Peyer's patch (tissue), 4 donors: ENCODE results near the gene TFIP11. TPM values are rescaled to one million over a fixed set of nuclear protein-coding genes. Genes with fewer than 3 reads are reported as not detected.
"Not testable (repeated sequence)": the region's sequence is repeated elsewhere in the genome, so short reads cannot be mapped to it uniquely, and the experiment has no call there.

ENCODE experiments used
- DNase-seq, 3 donors: peaks; one replicate each; pipeline ENCODE4 v3.0.0-alpha.2; 2017 to 2019
- H3K27ac ChIP-seq, 4 donors: fragments of 200-600 bp; sonication (generic); one replicate each; pipeline ENCODE4 v1.5.1; 2016 to 2019
- H3K27me3 ChIP-seq, 2 donors: fragments of 200-600 bp; sonication (generic); one replicate each; pipeline ENCODE4 v1.5.1; 2019
- H3K36me3 ChIP-seq, 3 donors: fragments of 200-600 bp; sonication (generic); one replicate each; pipeline ENCODE4 v1.5.1; 2016 to 2019
- H3K4me1 ChIP-seq, 4 donors: fragments of 200-600 bp; sonication (generic); one replicate each; pipeline ENCODE4 v1.5.1; 2016 to 2019
- H3K4me3 ChIP-seq, 4 donors: fragments of 200-600 bp; sonication (generic); 1 replicate in 3 of 4; 2 replicates in 1 of 4; pipeline ENCODE4 v1.5.1; 2016 to 2019; ENCODE audit warnings: mild to moderate bottlenecking in 1 of 4
- H3K9me3 ChIP-seq, 4 donors: fragments of 200-600 bp; sonication (generic); one replicate each; pipeline ENCODE4 v1.5.1; 2016 to 2019; ENCODE audit warnings: mild to moderate bottlenecking in 1 of 4
- CTCF ChIP-seq, 6 experiments: fragments of 450-650 bp in 4 of 6; fragments of 200-600 bp in 2 of 6; sonication (generic) in 1 of 6; IDR thresholded peaks; one replicate each; pipeline ENCODE4 v1.5.1; 2017 to 2019; ENCODE audit warnings: antibody characterized with exemption in 6 of 6, mild to moderate bottlenecking in 3 of 6, moderate library complexity in 1 of 6
- POLR2A ChIP-seq, 2 donors: fragments of 450-650 bp; IDR thresholded peaks; one replicate each; pipeline ENCODE4 v1.5.1; 2017; ENCODE audit warnings: antibody characterized with exemption in 2 of 2, mild to moderate bottlenecking in 2 of 2, moderate library complexity in 2 of 2
- total RNA-seq, 4 donors: library from RNA; depleted of rRNA; stranded (reverse); fragments of >200 nt; gene quantifications; one replicate each; pipeline ENCODE4 v1.1.0, GENCODE V29; 2016

Gene TFIP11
- total RNA-seq, 4 donors from 2014 or later, result 24.0 to 46.2 (median 30.8) TPM

- peak overlapping the region in 3 of 4 donors; percentile 12 to 60 (median 49) for H3K27ac ChIP-seq
- H3K36me3 ChIP-seq, result peaks cover 0 to 42% (median 0%) of the 10 kb centered on the region in 3 donors
- H3K9me3 ChIP-seq, result no peaks in the 10 kb centered on the region
- peak in 1 of 3 donors; percentile 28 for DNase-seq
- no peaks in the 10 kb centered on the region for H3K27me3 ChIP-seq
- peaks cover 0 to 4% (median 0%) of the 10 kb centered on the region in 4 donors for H3K4me1 ChIP-seq
- no peak overlapping the region for H3K4me3 ChIP-seq
- TF ChIP-seq POLR2A (IDR thresholded peaks at IDR 0.05) (no peak), CTCF (IDR thresholded peaks at IDR 0.05) (no peak)
Measured at GRCh38 chr22:26534874-26535602, 22.8 kb upstream of the TFIP11 start.

GRCh38 chr22:26534171-26534855 lies 22.0 kb upstream of the TFIP11 start:
- Histone ChIP-seq H3K4me1 (peaks cover 0 to 4% (median 0%) of the 10 kb centered on the region in 4 donors), H3K36me3 (peaks cover 0 to 40% (median 0%) of the 10 kb centered on the region in 3 donors), H3K27me3 (no peaks in the 10 kb centered on the region), H3K27ac (peak overlapping the region in 1 of 4 donors; percentile 60), H3K4me3 (no peak overlapping the region), H3K9me3 (no peaks in the 10 kb centered on the region)
- DNase-seq, result no peak
- TF ChIP-seq CTCF (IDR thresholded peaks at IDR 0.05) (no peak), POLR2A (IDR thresholded peaks at IDR 0.05) (no peak)

GRCh38 chr22:26529345-26529744 lies 17.1 kb upstream of the TFIP11 start:
- Histone ChIP-seq H3K36me3 (peaks cover 0 to 32% (median 0%) of the 10 kb centered on the region in 3 donors), H3K27me3 (no peaks in the 10 kb centered on the region), H3K9me3 (no peaks in the 10 kb centered on the region), H3K4me1 (no peaks in the 10 kb centered on the region), H3K4me3 (no peak overlapping the region), H3K27ac (no peak overlapping the region)
- TF ChIP-seq CTCF (IDR thresholded peaks at IDR 0.05), result no peak
- no peak for TF ChIP-seq POLR2A (IDR thresholded peaks at IDR 0.05)
- no peak for DNase-seq

- H3K36me3 ChIP-seq, result peaks cover 0 to 32% (median 0%) of the 10 kb centered on the region in 3 donors
- not testable (repeated sequence) for H3K4me1 ChIP-seq, H3K27me3 ChIP-seq, H3K27ac ChIP-seq, DNase-seq, H3K9me3 ChIP-seq, H3K4me3 ChIP-seq
Measured at GRCh38 chr22:26528518-26528917, 16.2 kb upstream of the TFIP11 start.

- Histone ChIP-seq H3K36me3 (peaks cover 0 to 32% (median 0%) of the 10 kb centered on the region in 3 donors), H3K9me3 (no peaks in the 10 kb centered on the region), H3K4me3 (no peak overlapping the region), H3K27me3 (no peaks in the 10 kb centered on the region), H3K27ac (no peak overlapping the region), H3K4me1 (no peaks in the 10 kb centered on the region)
- no peak for DNase-seq
- TF ChIP-seq CTCF (IDR thresholded peaks at IDR 0.05) (no peak), POLR2A (IDR thresholded peaks at IDR 0.05) (no peak)
Measured at GRCh38 chr22:26527574-26528465, 15.5 kb upstream of the TFIP11 start.
